HAP-1 (cell line): ENCODE results near the gene MDM4.

ENCODE experiments used
- DNase-seq, 2 experiments: peaks; one replicate each; pipeline ENCODE4 v3.0.0-alpha.2; 2016 to 2020; ENCODE audit warnings: low spot score in 2 of 2
- H3K27me3 ChIP-seq: fragments of 250-450 bp; sonication (Bioruptor Pico); 2 replicates; pipeline ENCODE4 v1.5.1; 2020; ENCODE audit warnings: low read depth, mild to moderate bottlenecking, moderate library complexity
- H3K36me3 ChIP-seq: fragments of 250-450 bp; sonication (Bioruptor Pico); replicated peaks from 2 replicates; pipeline ENCODE4 v1.5.1; 2020; ENCODE audit warnings: mild to moderate bottlenecking
- H3K4me1 ChIP-seq: fragments of 250-450 bp; sonication (Bioruptor Pico); 2 replicates; pipeline ENCODE4 v1.5.1; 2020; ENCODE audit warnings: mild to moderate bottlenecking
- H3K4me3 ChIP-seq: fragments of 250-450 bp; sonication (Bioruptor Pico); 2 replicates; pipeline ENCODE4 v1.5.1; 2020; ENCODE audit warnings: mild to moderate bottlenecking, moderate library complexity
- H3K9me3 ChIP-seq: fragments of 250-450 bp; sonication (Bioruptor Pico); 2 replicates; pipeline ENCODE4 v1.5.1; 2020; ENCODE audit warnings: mild to moderate bottlenecking, moderate library complexity
- in situ Hi-C: fragments of 300-500 bp; cut with MboI; formaldehyde crosslinking; loops from 3 replicates; pipeline ENCODE4 v1.14.3; 2020; ENCODE audit warnings: low sequenced_read_pairs, inconsistent platforms, mixed read lengths

The MDM4 gene

GRCh38 chr1:204495777-204496176 is 20.4 kb upstream of the MDM4 start:
- in situ Hi-C loops = no loop called here
- no peak for DNase-seq

GRCh38 chr1:204498981-204499380 is 17.2 kb upstream of the MDM4 start:
- Histone ChIP-seq H3K4me3 (no peak overlapping the region), H3K36me3 (0 out of 2 replicates have a peak, but pooled peaks cover 3% of the 10 kb centered on the region), H3K4me1 (peaks cover 3% of the 10 kb centered on the region), H3K27me3 (no peaks in the 10 kb centered on the region), H3K9me3 (no peaks in the 10 kb centered on the region)
- no peak for DNase-seq
- in situ Hi-C loops = no loop called here

More at GRCh38 chr1:204495777-204496176, 20.4 kb upstream of the MDM4 start:
- Histone ChIP-seq H3K36me3 (0 out of 2 replicates have a peak, but pooled peaks cover 3% of the 10 kb centered on the region), H3K4me3 (no peak overlapping the region), H3K27me3 (no peaks in the 10 kb centered on the region), H3K9me3 (no peaks in the 10 kb centered on the region), H3K4me1 (peaks cover 8% of the 10 kb centered on the region)

- Histone ChIP-seq H3K4me3 (no peak overlapping the region), H3K36me3 (no peaks in the 10 kb centered on the region), H3K4me1 (peaks cover 3% of the 10 kb centered on the region), H3K27me3 (no peaks in the 10 kb centered on the region), H3K9me3 (no peaks in the 10 kb centered on the region)
- in situ Hi-C loops = loop anchor here (5.0 to 25.0 kb wide), 3 partner anchors 52 to 637 kb away; partner anchors contain the start of genes ETNK2, REN and SNRPE
- DNase-seq = no peak
Observed at GRCh38 chr1:204499511-204500468, 16.4 kb upstream of the MDM4 start.

GRCh38 chr1:204502241-204502640 is 14.0 kb upstream of the MDM4 start:
- no peak overlapping the region for H3K4me3 ChIP-seq
- in situ Hi-C loops = loop anchor here (5.0 to 25.0 kb wide), 3 partner anchors 55 to 640 kb away; partner anchors contain the start of genes ETNK2, REN and SNRPE
- H3K27me3 ChIP-seq = no peaks in the 10 kb centered on the region
- H3K4me1 ChIP-seq = peaks cover 2% of the 10 kb centered on the region; the same call in 1 of the 2 replicates
- no peaks in the 10 kb centered on the region for H3K9me3 ChIP-seq
- DNase-seq = no peak
- no peaks in the 10 kb centered on the region for H3K36me3 ChIP-seq

GRCh38 chr1:204503122-204503912 is 12.9 kb upstream of the MDM4 start:
- Histone ChIP-seq H3K27me3 (no peaks in the 10 kb centered on the region), H3K4me3 (no peak overlapping the region), H3K9me3 (no peaks in the 10 kb centered on the region), H3K4me1 (peaks cover 2% of the 10 kb centered on the region; the same call in 1 of the 2 replicates), H3K36me3 (no peaks in the 10 kb centered on the region)
- DNase-seq = peak; percentile 43 to 67
- in situ Hi-C loops = loop anchor here (5.0 to 25.0 kb wide), 3 partner anchors 56 to 641 kb away; partner anchors contain the start of genes ETNK2, REN and SNRPE

GRCh38 chr1:204503913-204504519 is 12.2 kb upstream of the MDM4 start:
- Histone ChIP-seq H3K4me1 (peaks cover 5% of the 10 kb centered on the region), H3K36me3 (no peaks in the 10 kb centered on the region), H3K4me3 (no peak overlapping the region), H3K9me3 (no peaks in the 10 kb centered on the region), H3K27me3 (no peaks in the 10 kb centered on the region)
- in situ Hi-C loops = loop anchor here (5.0 to 25.0 kb wide), 3 partner anchors 57 to 642 kb away; partner anchors contain the start of genes ETNK2, REN and SNRPE
- DNase-seq = no peak

- H3K4me1 ChIP-seq = peaks cover 5% of the 10 kb centered on the region
- in situ Hi-C loops = loop anchor here (25.0 kb wide), 2 partner anchors 343 to 643 kb away; partner anchors contain the start of genes ETNK2, REN and SNRPE
- no peak for DNase-seq
- H3K36me3 ChIP-seq = no peaks in the 10 kb centered on the region
- no peaks in the 10 kb centered on the region for H3K27me3 ChIP-seq
- peak overlapping the region; percentile 39 for H3K4me3 ChIP-seq
- no peaks in the 10 kb centered on the region for H3K9me3 ChIP-seq
Observed at GRCh38 chr1:204505674-204506200, 10.5 kb upstream of the MDM4 start.

GRCh38 chr1:204506201-204506968 is 9.8 kb upstream of the MDM4 start:
- H3K36me3 ChIP-seq = no peaks in the 10 kb centered on the region
- peak; percentile 83 to 91 for DNase-seq
- no peaks in the 10 kb centered on the region for H3K9me3 ChIP-seq
- no peaks in the 10 kb centered on the region for H3K27me3 ChIP-seq
- H3K4me3 ChIP-seq = peak overlapping the region; percentile 39
- peaks cover 5% of the 10 kb centered on the region for H3K4me1 ChIP-seq
- in situ Hi-C loops = loop anchor here (25.0 kb wide), 2 partner anchors 344 to 644 kb away; partner anchors contain the start of genes ETNK2, REN and SNRPE

- Histone ChIP-seq H3K4me1 (peaks cover 5% of the 10 kb centered on the region), H3K4me3 (peak overlapping the region; percentile 39), H3K36me3 (no peaks in the 10 kb centered on the region), H3K9me3 (no peaks in the 10 kb centered on the region), H3K27me3 (no peaks in the 10 kb centered on the region)
- peak; percentile 78 to 89 for DNase-seq
- in situ Hi-C loops = loop anchor here (25.0 kb wide), 2 partner anchors 345 to 645 kb away; partner anchors contain the start of genes ETNK2, REN and SNRPE
Observed at GRCh38 chr1:204506969-204507316, 9.3 kb upstream of the MDM4 start.

- in situ Hi-C loops = loop anchor here (25.0 kb wide), 2 partner anchors 345 to 645 kb away; partner anchors contain the start of genes ETNK2, REN and SNRPE
- Histone ChIP-seq H3K4me3 (peak overlapping the region; percentile 39), H3K27me3 (no peaks in the 10 kb centered on the region), H3K36me3 (no peaks in the 10 kb centered on the region), H3K9me3 (no peaks in the 10 kb centered on the region), H3K4me1 (peaks cover 5% of the 10 kb centered on the region)
- peak; percentile 57 to 74 for DNase-seq
Observed at GRCh38 chr1:204507317-204508105, 8.7 kb upstream of the MDM4 start.

GRCh38 chr1:204509186-204509635 is 7.0 kb upstream of the MDM4 start:
- Histone ChIP-seq H3K36me3 (no peaks in the 10 kb centered on the region), H3K9me3 (no peaks in the 10 kb centered on the region), H3K4me3 (no peak overlapping the region), H3K27me3 (no peaks in the 10 kb centered on the region), H3K4me1 (peaks cover 5% of the 10 kb centered on the region)
- DNase-seq = no peak
- in situ Hi-C loops = loop anchor here (25.0 kb wide), 2 partner anchors 347 to 647 kb away; partner anchors contain the start of genes ETNK2, REN and SNRPE
